Measurements from ENCODE around the gene EEF1E1.

Gene EEF1E1

GRCh38 chr6:8088886-8089285 lies 13.5 kb downstream of the EEF1E1 start:
- no peak overlapping the region for H3K4me3 ChIP-seq (ENCODE audit: low read depth, low read length)

GRCh38 chr6:8087870-8088754 lies 14.2 kb downstream of the EEF1E1 start:
- H3K4me3 ChIP-seq (ENCODE audit: low read depth, low read length), result no peak overlapping the region

- H3K4me3 ChIP-seq (ENCODE audit: low read depth, low read length), result no peak overlapping the region
These were observed 15.5 kb downstream of the EEF1E1 start for GRCh38 chr6:8086755-8087306.

GRCh38 chr6:8085053-8085511 lies 17.3 kb downstream of the EEF1E1 start:
- H3K4me3 ChIP-seq (ENCODE audit: low read depth, low read length), result no peak overlapping the region

GRCh38 chr6:8084586-8084985 lies 17.8 kb downstream of the EEF1E1 start:
- no peak overlapping the region for H3K4me3 ChIP-seq (ENCODE audit: low read depth, low read length)

- no peak overlapping the region for H3K4me3 ChIP-seq (ENCODE audit: low read depth, low read length)
These were observed 19.1 kb downstream of the EEF1E1 start for GRCh38 chr6:8082954-8083858.

GRCh38 chr6:8082572-8082953 lies 19.8 kb downstream of the EEF1E1 start:
- H3K4me3 ChIP-seq (ENCODE audit: low read depth, low read length), result no peak overlapping the region

GRCh38 chr6:8080362-8081151 lies 21.8 kb downstream of the EEF1E1 start:
- no peak overlapping the region for H3K4me3 ChIP-seq (ENCODE audit: low read depth, low read length)

GRCh38 chr6:8079126-8079525 lies 23.2 kb downstream of the EEF1E1 start:
- H3K4me3 ChIP-seq (ENCODE audit: low read depth, low read length), result no peak overlapping the region

- no peak overlapping the region for H3K4me3 ChIP-seq (ENCODE audit: low read depth, low read length)
These were observed 24.4 kb downstream of the EEF1E1 start for GRCh38 chr6:8077991-8078390.

GRCh38 chr6:8075704-8076103 lies 26.6 kb downstream of the EEF1E1 start:
- no peak overlapping the region for H3K4me3 ChIP-seq (ENCODE audit: low read depth, low read length)

- H3K4me3 ChIP-seq (ENCODE audit: low read depth, low read length), result no peak overlapping the region
These were observed 27.2 kb downstream of the EEF1E1 start for GRCh38 chr6:8075185-8075584.

GRCh38 chr6:8074213-8074612 lies 28.1 kb downstream of the EEF1E1 start:
- H3K4me3 ChIP-seq (ENCODE audit: low read depth, low read length), result no peak overlapping the region

GRCh38 chr6:8073758-8074157 lies 28.6 kb downstream of the EEF1E1 start:
- no peak overlapping the region for H3K4me3 ChIP-seq (ENCODE audit: low read depth, low read length)

- no peak overlapping the region for H3K4me3 ChIP-seq (ENCODE audit: low read depth, low read length)
These were observed 31.6 kb downstream of the EEF1E1 start for GRCh38 chr6:8070718-8071117.

- no peak overlapping the region for H3K4me3 ChIP-seq (ENCODE audit: low read depth, low read length)
These were observed 32.6 kb downstream of the EEF1E1 start for GRCh38 chr6:8069631-8070284.

- no peak overlapping the region for H3K4me3 ChIP-seq (ENCODE audit: low read depth, low read length)
These were observed 33.2 kb downstream of the EEF1E1 start for GRCh38 chr6:8069151-8069550.

GRCh38 chr6:8066108-8066507 lies 36.2 kb downstream of the EEF1E1 start:
- H3K4me3 ChIP-seq (ENCODE audit: low read depth, low read length), result no peak overlapping the region

GRCh38 chr6:8065519-8065911 lies 36.8 kb downstream of the EEF1E1 start:
- H3K4me3 ChIP-seq (ENCODE audit: low read depth, low read length), result no peak overlapping the region
